Posterior cingulate gyrus (tissue), 11 donors: ENCODE data around the gene SYNPO2.
A peak's percentile ranks its signal among the peaks of the same experiment; 100 is the strongest.

Experiments used
- DNase-seq, 10 donors: peaks; one replicate each; pipeline versions ENCODE4 v3.0.0 to v3.0.0-alpha.2; 2020 to 2021; ENCODE audit warnings: mixed read lengths in 3 of 10
- intact Hi-C: fragments of 100-400 bp; cut with DNase I; formaldehyde crosslinking; loops from one replicate; pipeline ENCODE4 v1.15.1; 2023

SYNPO2 gene

GRCh38 chr4:118881512-118882146 is 7.0 kb upstream of the SYNPO2 start:
- intact Hi-C loops, result no loop called here
- no peak for DNase-seq

GRCh38 chr4:118883861-118884260 is 4.8 kb upstream of the SYNPO2 start:
- DNase-seq, result no peak
- intact Hi-C loops, result no loop called here

GRCh38 chr4:118884716-118885115 is 3.9 kb upstream of the SYNPO2 start:
- no peak for DNase-seq
- intact Hi-C loops, result no loop called here

GRCh38 chr4:118889312-118889691 is 648 bp downstream of the SYNPO2 start:
- intact Hi-C loops, result no loop called here
- DNase-seq, result no peak

GRCh38 chr4:118894034-118894433 is 5.4 kb downstream of the SYNPO2 start:
- intact Hi-C loops, result loop anchor here (10.0 kb wide), 1 partner anchor 71 kb away; no protein-coding TSS in a partner anchor
- DNase-seq, result no peak

GRCh38 chr4:118898221-118898620 is 9.6 kb downstream of the SYNPO2 start:
- intact Hi-C loops, result loop anchor here (10.0 kb wide), 1 partner anchor 67 kb away; no protein-coding TSS in a partner anchor
- DNase-seq, result no peak

GRCh38 chr4:118898684-118899138 is 10.1 kb downstream of the SYNPO2 start:
- DNase-seq, result peak in 1 of 10 donors; percentile 55
- intact Hi-C loops, result loop anchor here (10.0 kb wide), 1 partner anchor 66 kb away; no protein-coding TSS in a partner anchor

GRCh38 chr4:118904418-118904817 is 15.8 kb downstream of the SYNPO2 start:
- intact Hi-C loops, result no loop called here
- DNase-seq, result no peak

GRCh38 chr4:118904935-118905334 is 16.3 kb downstream of the SYNPO2 start:
- intact Hi-C loops, result no loop called here
- DNase-seq, result no peak

- intact Hi-C loops, result no loop called here
- no peak for DNase-seq
Observed at GRCh38 chr4:118905566-118905965, 16.9 kb downstream of the SYNPO2 start.

GRCh38 chr4:118909173-118909956 is 20.7 kb downstream of the SYNPO2 start:
- intact Hi-C loops, result no loop called here
- DNase-seq, result no peak

GRCh38 chr4:118910221-118910620 is 21.6 kb downstream of the SYNPO2 start:
- DNase-seq, result no peak
- intact Hi-C loops, result no loop called here

GRCh38 chr4:118911238-118911703 is 22.6 kb downstream of the SYNPO2 start:
- intact Hi-C loops, result no loop called here
- no peak for DNase-seq

- DNase-seq, result no peak
- intact Hi-C loops, result no loop called here
Observed at GRCh38 chr4:118915468-118915867, 26.8 kb downstream of the SYNPO2 start.

- DNase-seq, result peak in 1 of 10 donors; percentile 67
- intact Hi-C loops, result no loop called here
Observed at GRCh38 chr4:118916691-118917289, 28.1 kb downstream of the SYNPO2 start.

GRCh38 chr4:118917582-118917981 is 28.9 kb downstream of the SYNPO2 start:
- intact Hi-C loops, result no loop called here
- no peak for DNase-seq

- no peak for DNase-seq
- intact Hi-C loops, result no loop called here
Observed at GRCh38 chr4:118918388-118918787, 29.7 kb downstream of the SYNPO2 start.

- DNase-seq, result no peak
- intact Hi-C loops, result no loop called here
Observed at GRCh38 chr4:118920247-118920646, 31.6 kb downstream of the SYNPO2 start.

GRCh38 chr4:118921786-118922185 is 33.1 kb downstream of the SYNPO2 start:
- intact Hi-C loops, result no loop called here
- no peak for DNase-seq

GRCh38 chr4:118923891-118924290 is 35.2 kb downstream of the SYNPO2 start:
- intact Hi-C loops, result no loop called here

GRCh38 chr4:118927974-118928373 is 39.3 kb downstream of the SYNPO2 start:
- intact Hi-C loops, result no loop called here
- peak in 5 of 10 donors; percentile 34 to 60 (median 40) for DNase-seq

More at GRCh38 chr4:118923891-118924290, 35.2 kb downstream of the SYNPO2 start:
- no peak for DNase-seq
